Left lobe of liver (tissue), 2 donors: ENCODE results near the gene MMP14. TPM values are rescaled to one million over a fixed set of nuclear protein-coding genes. Genes with fewer than 3 reads are reported as not detected.

Source experiments
- ATAC-seq: fragments of 200-7000 bp; cut with Tn5 transposase; one replicate; pipeline ENCODE4 v1.9.1; 2020; ENCODE audit warnings: mild to moderate bottlenecking, moderate library complexity
- DNase-seq: peaks from one replicate; pipeline ENCODE4 v3.0.0-alpha.2; 2020; ENCODE audit warnings: low spot score
- total RNA-seq: library from RNA; stranded (reverse); gene quantifications from one replicate; pipeline ENCODE4 v1.2.1, GENCODE V29; 2021
- donor health status: DM: no; HTN: no; CAD: no; lungs with moderate emphysema.
- donor health status: DM: no; HTN: yes; CAD: no.

Gene MMP14
- total RNA-seq, 1 donor from 2014 or later: 10.9 TPM

- ATAC-seq (peak; percentile 42), DNase-seq (no peak)
Measured at GRCh38 chr14:22882529-22883172, 46.3 kb downstream of the MMP14 start.

DNA sequence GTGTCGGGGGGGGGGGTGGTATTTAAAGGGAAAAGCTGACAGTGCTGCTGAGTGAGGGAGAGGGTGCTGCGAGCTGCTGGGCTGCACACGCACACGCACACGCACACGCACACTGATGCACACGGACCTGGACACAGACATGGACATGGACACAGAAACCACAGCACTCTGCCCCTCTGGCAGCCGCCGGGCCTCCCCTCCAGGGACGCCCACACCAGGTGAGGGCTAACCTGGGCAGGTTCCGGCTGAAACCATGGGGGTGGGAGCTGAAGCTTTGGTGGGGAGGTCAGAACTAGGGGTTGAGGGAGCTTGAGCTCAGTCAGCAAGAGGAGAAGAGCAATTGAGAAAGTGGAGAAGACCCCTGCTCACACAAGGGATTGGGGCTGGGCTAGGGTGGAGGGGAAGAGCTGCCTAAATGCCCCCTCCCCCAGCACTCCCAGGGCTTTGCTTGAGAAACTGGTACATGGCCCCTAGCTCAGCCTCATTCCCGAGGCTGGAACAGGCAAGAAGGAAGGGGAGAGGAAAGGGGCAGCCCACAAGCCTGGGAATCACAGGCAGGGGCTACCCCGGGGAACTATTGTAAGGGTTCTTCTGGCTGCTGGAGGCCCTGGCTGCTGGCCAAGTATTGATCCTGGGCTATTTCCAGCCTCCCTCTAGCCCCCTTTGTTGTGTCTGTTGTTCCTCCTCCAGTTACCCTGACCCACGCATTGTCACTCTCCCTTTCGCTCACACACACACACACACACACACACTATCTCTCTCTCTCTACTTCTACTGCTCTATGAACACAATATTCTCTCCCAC lies 47.0 kb downstream of the MMP14 start, which contains the start of gene REM2:
Gene REM2 (plus strand): TSS at position 50 of the 804 bp plus-strand sequence. CDS start 66 bp downstream, at position 116.
- DNase-seq (no peak), ATAC-seq (no peak)

GRCh38 chr14:22884076-22884737 lies 47.8 kb downstream of the MMP14 start:
- ATAC-seq: no peak

GRCh38 chr14:22884738-22885523 lies 48.5 kb downstream of the MMP14 start:
- DNase-seq (no peak), ATAC-seq (no peak)

More at GRCh38 chr14:22884076-22884737, 47.8 kb downstream of the MMP14 start:
- DNase-seq: no peak

GRCh38 chr14:22885975-22886374 lies 49.6 kb downstream of the MMP14 start:
- ATAC-seq (no peak), DNase-seq (no peak)

DNA sequence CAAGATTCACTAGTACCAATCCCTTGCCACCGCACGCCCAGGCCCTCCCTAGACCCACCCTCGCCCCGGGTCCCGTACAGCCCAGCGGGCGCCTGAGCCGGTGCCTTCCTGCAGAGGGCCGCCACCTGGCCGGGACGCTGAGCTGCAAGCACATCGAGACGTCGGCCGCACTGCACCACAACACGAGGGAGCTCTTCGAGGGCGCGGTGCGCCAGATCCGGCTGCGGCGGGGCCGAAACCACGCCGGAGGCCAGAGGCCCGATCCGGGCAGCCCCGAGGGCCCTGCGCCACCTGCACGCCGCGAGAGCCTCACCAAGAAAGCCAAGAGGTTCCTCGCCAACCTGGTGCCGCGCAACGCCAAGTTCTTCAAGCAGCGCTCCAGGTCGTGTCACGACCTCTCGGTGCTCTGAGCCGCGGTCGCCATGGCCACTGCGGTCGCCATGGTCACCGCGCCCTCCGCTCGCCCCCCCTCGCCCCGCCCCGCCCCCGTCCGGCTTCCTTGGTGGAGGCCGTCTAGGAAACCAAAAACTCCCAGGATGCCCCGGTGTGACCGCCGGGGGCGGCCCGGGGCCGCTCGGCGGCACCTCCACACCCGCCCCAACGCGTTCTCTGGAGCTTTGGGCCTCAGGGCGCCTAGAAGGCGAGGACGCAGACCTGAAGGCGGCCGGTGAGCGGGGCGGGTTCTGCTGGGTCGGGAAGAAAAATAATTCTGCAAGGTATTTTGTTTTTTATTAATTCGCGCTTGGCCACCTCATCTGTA lies 50.3 kb downstream of the MMP14 start:
- DNase-seq (no peak), ATAC-seq (peak; percentile 65)

GRCh38 chr14:22887260-22887989 lies 51.0 kb downstream of the MMP14 start:
- ATAC-seq: no peak
- DNase-seq: no peak

GRCh38 chr14:22887990-22888378 lies 51.6 kb downstream of the MMP14 start:
- DNase-seq (no peak), ATAC-seq (no peak)

DNA sequence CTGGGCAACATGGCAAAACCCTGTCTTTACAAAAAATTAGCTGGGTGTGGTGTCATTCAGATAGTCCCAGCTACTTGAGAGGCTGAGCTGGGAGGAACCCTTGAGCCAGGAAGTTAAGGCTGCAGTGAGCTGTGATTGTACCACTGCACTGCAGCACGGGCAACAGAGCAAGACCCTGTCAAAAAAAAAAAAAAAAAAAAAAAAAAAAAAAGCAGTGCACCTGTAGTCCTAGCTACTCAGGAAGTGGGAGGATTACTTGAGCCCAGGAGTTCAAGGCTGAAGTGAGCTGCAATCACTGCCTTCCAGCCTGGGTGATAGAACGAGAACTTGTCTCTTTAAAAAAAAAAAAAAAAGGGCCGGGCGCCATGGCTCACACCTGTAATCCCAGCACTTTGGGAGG lies 52.3 kb downstream of the MMP14 start:
- DNase-seq (no peak), ATAC-seq (no peak)

DNA sequence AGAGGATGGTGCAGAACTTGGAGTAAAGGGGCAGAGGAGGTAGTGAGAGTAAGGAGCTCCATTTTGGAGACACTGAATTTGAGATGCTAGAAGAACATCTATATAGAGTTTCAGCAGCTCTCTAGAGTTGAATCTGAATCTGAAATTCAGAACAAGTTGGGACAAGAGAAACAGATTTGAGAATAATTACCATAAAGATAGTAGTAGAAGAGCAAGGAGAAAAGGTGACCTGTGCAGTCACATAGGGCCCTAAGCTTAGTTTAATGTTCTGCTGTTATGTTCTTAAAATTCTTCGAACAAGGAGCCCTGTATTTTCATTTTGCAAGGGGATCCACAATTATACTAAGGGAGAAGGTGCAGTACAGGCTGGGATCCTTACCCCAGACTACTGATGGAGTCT lies 54.0 kb downstream of the MMP14 start:
- ATAC-seq (no peak), DNase-seq (no peak)

- DNase-seq (no peak), ATAC-seq (no peak)
Measured at GRCh38 chr14:22892488-22892887, 56.1 kb downstream of the MMP14 start.

DNA sequence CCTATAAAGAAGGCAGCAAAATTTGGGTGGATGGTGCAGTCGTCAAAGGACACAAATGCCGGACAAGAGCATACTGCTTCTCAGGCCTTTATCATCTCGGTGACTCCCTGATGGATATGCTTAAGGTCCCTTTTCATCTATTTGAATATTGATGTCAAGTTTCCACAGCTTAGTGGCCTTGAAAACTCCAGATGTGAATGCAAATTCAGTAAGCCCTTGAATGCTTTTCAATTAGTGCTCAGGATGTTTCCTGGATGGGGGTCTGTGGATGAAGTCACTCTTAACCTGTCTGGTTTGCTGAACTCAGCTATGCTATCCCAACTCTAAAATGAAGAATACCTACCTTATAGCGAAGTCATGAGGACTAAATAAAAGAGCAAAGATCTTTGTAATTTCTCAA lies 57.3 kb downstream of the MMP14 start:
- ATAC-seq (no peak), DNase-seq (no peak)

- DNase-seq: no peak
- no peak for ATAC-seq
Measured at GRCh38 chr14:22895402-22895801, 59.0 kb downstream of the MMP14 start.

DNA sequence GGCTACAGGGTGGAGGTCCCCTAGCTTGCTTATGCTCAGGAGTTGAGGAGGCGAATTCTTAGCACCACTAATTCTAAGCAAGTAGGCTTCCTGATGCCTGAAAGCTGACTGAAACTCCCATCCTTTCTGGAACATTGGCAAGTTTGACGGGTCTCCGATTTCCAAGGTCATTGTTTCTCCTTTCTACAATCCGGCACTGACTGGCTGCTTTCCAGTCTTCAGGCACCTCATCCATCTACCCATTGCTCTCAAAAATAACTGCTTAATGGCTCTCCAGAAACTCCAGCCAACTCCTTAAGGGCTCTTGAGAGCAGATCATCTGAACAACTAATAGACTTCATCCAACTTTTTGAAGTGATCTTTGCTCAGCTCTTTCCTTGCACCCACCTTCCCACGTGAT lies 60.0 kb downstream of the MMP14 start:
- DNase-seq (no peak), ATAC-seq (no peak)

DNA sequence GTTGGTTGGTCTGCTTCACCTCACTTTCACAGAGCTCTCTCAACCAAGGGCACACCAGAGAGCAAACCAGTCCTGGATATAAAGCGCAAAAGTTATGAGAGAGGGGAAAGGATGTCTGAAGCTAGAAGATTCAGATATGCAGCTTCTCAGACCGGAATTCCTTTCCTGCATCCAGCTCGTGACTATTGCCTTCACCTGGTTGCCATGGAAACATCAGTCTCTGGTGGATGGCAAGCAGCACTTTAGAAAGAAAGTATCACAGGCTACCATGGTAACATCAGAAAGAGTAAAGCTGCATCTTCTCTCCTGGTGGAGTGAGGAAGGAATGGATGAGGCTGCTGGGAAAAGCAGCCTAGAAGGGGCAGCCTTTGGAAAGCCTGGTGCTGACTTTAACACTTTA lies 60.4 kb downstream of the MMP14 start:
- no peak for DNase-seq

GRCh38 chr14:22897357-22897756 lies 61.0 kb downstream of the MMP14 start:
- ATAC-seq (no peak), DNase-seq (no peak)

More for the DNA sequence above, 60.4 kb downstream of the MMP14 start:
- no peak for ATAC-seq
